Thyroid gland (tissue), 4 donors: ENCODE data around the gene CC2D2A.

Source experiments
- CTCF ChIP-seq, 6 experiments: fragments of 200-600 bp in 3 of 6; fragments of 450-650 bp in 3 of 6; sonication (generic) in 3 of 6; IDR thresholded peaks; one replicate each; pipeline ENCODE4 v1.5.1; 2016 to 2019; ENCODE audit warnings: antibody characterized with exemption in 6 of 6, mild to moderate bottlenecking in 2 of 6, inconsistent platforms in 1 of 6, moderate library complexity in 1 of 6
- POLR2A ChIP-seq, 2 donors: fragments of 450-650 bp; IDR thresholded peaks; one replicate each; pipeline ENCODE4 v1.6.1; 2017; ENCODE audit warnings: antibody characterized with exemption in 2 of 2, mild to moderate bottlenecking in 2 of 2, moderate library complexity in 1 of 2

GRCh38 chr4:15531792-15532191, 62.1 kb downstream of the CC2D2A start:
- no peak for TF ChIP-seq CTCF (IDR thresholded peaks at IDR 0.05)
- TF ChIP-seq POLR2A (IDR thresholded peaks at IDR 0.05): no peak
